RWPE1 (cell line): ENCODE results near the gene PARP8.
A peak's percentile ranks its signal among the peaks of the same experiment; 100 is the strongest.
"Not testable (repeated sequence)": the region's sequence is repeated elsewhere in the genome, so short reads cannot be mapped to it uniquely, and the experiment has no call there.

Experiments used
- CTCF ChIA-PET: fragments of 350-600 bp; sonication (Branson Sonifier 250); formaldehyde crosslinking; extraction: SDS; loops from one replicate; lab custom pipeline; 2021; lab: Yijun Ruan, JAX
- POLR2A ChIA-PET: fragments of 400-600 bp; formaldehyde crosslinking; extraction: SDS; loops from one replicate; lab custom pipeline; 2020; ENCODE audit warnings: antibody characterized with exemption; ENCODE audit not compliant: low non-redundant PET; lab: Yijun Ruan, JAX
- DNase-seq: peaks from one replicate; pipeline ENCODE4 v3.0.0; 2012; ENCODE audit warnings: low spot score
- H3K27ac ChIP-seq: fragments of 450-650 bp; 2 replicates; pipeline ENCODE4 v1.5.1; 2017
- TF ChIP-seq, protein P1 (sequence below): fragments of 450-650 bp; conservative IDR thresholded peaks from 2 replicates; pipeline ENCODE4 v1.5.1; 2017; ENCODE audit warnings: low read depth, mild to moderate bottlenecking

Gene PARP8

DNA sequence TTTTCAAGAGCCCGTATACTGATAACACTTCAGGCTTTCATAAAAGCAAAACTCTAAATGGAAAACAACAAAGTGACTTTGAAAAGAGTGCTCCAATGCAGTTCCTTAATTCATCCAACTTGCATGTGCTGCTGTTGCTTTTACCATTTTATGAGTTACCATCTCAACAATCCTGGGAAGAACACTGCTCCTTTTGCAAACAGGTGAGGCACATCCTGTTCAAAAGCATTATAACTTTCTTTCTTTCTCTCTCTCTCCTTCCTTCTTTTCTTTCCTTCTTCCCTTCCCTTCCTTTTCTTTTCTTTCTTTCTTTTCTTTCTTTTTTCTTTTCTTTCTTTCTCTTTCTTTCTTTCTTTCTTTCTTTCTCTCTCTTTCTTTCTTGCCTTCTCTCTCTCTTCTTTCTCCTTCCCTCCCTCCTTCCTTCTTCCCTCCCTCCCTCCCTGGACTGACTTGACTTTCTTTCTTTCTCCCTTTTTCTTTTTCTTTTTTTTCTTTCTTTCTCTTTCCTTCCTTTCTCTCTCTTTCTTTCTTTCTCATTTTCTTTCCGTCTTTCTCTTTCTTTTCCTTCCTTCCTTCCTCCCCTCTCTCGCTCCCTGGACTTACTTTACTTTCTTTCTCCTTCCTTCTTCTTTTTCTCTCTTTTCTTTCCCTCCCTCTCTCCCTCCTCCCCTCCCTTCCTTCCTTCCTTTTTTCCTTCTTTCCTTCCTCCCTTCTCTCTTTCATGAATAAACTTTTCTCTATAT lies 11.2 kb upstream of the PARP8 start:
- TF ChIP-seq, protein P1, sequence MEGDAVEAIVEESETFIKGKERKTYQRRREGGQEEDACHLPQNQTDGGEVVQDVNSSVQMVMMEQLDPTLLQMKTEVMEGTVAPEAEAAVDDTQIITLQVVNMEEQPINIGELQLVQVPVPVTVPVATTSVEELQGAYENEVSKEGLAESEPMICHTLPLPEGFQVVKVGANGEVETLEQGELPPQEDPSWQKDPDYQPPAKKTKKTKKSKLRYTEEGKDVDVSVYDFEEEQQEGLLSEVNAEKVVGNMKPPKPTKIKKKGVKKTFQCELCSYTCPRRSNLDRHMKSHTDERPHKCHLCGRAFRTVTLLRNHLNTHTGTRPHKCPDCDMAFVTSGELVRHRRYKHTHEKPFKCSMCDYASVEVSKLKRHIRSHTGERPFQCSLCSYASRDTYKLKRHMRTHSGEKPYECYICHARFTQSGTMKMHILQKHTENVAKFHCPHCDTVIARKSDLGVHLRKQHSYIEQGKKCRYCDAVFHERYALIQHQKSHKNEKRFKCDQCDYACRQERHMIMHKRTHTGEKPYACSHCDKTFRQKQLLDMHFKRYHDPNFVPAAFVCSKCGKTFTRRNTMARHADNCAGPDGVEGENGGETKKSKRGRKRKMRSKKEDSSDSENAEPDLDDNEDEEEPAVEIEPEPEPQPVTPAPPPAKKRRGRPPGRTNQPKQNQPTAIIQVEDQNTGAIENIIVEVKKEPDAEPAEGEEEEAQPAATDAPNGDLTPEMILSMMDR = no peak
- ChIA-PET CTCF (no interaction called here), POLR2A (no interaction called here)
- no peak overlapping the region for H3K27ac ChIP-seq
- DNase-seq = no peak

DNA sequence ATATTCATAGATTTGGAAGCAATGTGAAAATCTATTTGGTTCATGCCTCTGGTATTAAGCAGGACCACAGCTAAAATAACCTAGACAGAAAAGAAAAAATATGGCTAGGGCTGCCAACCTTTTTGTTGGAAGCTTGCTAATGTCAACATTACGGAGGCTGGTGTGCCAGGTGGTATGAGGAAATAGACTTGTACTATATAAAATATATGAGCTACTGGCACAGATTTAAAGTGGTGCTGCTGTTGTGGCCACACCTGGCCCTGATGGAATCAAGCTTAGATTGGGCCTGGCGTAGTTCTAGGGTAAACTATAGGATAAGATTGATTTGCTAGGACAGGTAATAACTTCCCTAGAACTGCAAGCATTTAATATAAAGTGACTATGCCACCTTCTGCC lies 10.6 kb upstream of the PARP8 start:
- TF ChIP-seq, protein P1 = no peak
- POLR2A ChIA-PET = interaction anchor here (0.6 kb wide), 1 partner anchor 11 kb away, joined by 3 read pairs; no protein-coding TSS in a partner anchor
- peak overlapping the region; percentile 95 for H3K27ac ChIP-seq
- CTCF ChIA-PET = no interaction called here
- DNase-seq = peak; percentile 21

DNA sequence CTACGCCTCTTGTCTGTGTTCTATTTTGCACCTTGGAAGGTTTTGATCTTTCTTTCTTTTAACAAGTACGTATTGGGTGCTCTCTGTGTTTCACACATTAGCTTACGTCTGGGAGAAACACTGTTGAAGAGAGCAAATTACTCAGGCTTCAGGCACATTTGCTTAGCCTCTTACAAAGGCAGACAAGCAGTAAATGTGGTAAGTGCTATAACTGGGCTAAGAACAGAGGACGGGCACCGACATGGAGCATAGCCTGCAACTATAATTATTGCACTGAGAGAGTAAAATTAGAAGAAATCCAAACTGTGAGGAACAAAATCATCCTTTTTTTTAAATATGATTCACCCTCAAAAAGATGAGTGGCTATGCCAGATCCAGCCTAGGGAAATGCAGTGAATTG lies 9.4 kb upstream of the PARP8 start:
- TF ChIP-seq, protein P1 = no peak
- no peak overlapping the region for H3K27ac ChIP-seq
- no peak for DNase-seq
- ChIA-PET CTCF (no interaction called here), POLR2A (no interaction called here)

DNA sequence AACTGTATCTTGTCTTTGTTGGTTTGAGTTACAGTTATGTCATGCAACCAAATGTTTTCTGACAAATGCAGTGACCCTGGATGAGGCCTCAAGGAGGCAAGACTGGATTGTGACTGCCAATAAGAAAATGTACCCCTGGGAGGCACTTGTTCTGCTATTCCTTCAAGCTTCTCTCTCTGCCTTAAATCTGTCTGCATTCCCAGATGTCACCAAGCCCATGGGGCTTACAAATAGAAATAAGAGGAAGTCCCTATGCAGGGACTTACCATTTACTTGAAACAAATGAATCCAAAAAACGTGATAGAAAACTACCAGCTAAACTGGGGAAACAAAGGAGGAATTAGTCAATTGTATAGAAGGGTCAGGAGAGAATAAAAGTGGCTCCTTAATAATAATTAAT lies 8.2 kb upstream of the PARP8 start:
- DNase-seq = no peak
- CTCF ChIA-PET = no interaction called here
- no peak overlapping the region for H3K27ac ChIP-seq
- TF ChIP-seq, protein P1 = no peak
- POLR2A ChIA-PET = no interaction called here

DNA sequence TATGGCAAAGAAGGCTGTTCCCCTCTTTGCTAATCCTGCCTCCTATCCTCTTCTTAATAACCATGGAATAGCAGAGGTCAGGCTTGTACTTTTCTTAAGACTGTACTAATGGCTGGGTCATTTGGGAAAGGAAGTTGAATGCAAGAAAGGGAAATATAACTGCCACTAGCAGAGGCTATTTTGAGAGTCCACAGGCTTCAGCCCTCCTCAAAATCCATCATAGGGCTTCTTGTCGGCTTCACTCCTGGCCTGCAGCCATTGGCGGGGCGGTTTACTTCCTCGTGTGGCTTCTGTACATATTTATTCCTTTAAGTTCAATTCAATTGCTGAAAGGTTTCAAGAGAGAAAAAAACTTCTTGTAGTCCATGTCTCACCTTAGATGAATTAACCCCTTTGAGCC lies 2.8 kb upstream of the PARP8 start:
- TF ChIP-seq, protein P1 = no peak
- DNase-seq = no peak
- H3K27ac ChIP-seq = no peak overlapping the region
- ChIA-PET POLR2A (no interaction called here), CTCF (no interaction called here)

DNA sequence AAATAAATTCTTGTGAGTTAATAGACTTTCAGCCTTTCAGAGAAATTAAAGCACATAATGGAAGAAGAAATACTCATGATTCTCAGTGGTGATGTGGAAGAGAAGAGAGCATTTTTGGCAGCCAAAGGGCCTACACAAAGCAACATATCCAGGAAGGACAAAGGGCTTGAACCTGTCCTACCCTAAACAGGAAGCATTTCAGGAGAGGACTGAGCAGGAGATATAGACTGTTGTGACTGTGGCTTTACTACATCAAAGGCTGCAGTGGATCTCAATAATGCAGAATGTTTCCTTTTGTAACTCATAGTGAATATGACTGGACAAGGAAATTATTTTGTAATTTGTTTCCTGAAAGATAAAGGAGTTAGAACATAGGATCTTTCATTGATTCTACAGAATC lies 1.3 kb upstream of the PARP8 start:
- TF ChIP-seq, protein P1 = no peak
- no peak overlapping the region for H3K27ac ChIP-seq
- ChIA-PET CTCF (no interaction called here), POLR2A (no interaction called here)
- DNase-seq = no peak

DNA sequence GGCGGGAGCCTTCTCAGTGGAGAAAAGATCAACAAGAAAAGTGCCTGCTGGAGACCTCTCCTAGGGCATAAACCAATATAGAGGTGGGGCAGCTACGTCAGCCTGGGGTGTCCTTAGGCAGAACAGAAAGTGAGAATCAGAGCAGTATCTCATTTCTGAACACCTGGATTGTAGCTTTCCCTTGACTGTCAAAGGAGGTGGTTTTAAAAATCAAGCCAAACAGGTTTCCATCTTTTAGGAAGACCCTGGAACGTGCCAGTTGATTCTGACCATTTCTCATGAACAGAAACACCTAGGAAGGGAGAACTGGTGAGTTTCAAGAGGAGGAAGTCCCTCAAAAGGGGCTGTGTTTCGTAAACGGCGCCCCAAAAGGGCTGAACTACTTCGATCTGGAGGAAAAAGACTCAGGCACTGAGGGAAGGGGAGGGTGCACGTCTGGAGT lies 655 bp upstream of the PARP8 start:
- H3K27ac ChIP-seq = peak overlapping the region; percentile 90
- DNase-seq, POLR2A ChIA-PET, CTCF ChIA-PET: not testable (repeated sequence)
